Ishikawa (cell line): ENCODE data around the gene SLC11A1.

Experiments
- CEBPB ChIP-seq: IDR thresholded peaks from 2 replicates; pipeline ENCODE4 v1.6.1; 2012
- CREB1 ChIP-seq: IDR thresholded peaks from 2 replicates; pipeline ENCODE4 v1.6.1; 2012; ENCODE audit warnings: low read depth
- EGR1 ChIP-seq: IDR thresholded peaks from 2 replicates; pipeline ENCODE4 v1.6.1; 2012
- EP300 ChIP-seq: IDR thresholded peaks from 2 replicates; pipeline ENCODE4 v1.6.1; 2012; ENCODE audit warnings: borderline replicate concordance
- FOXM1 ChIP-seq: IDR thresholded peaks from 2 replicates; pipeline ENCODE4 v1.6.1; 2012; ENCODE audit warnings: low read depth, borderline replicate concordance
- MAX ChIP-seq: IDR thresholded peaks from 2 replicates; pipeline ENCODE4 v1.6.1; 2012
- NFIC ChIP-seq: IDR thresholded peaks from 2 replicates; pipeline ENCODE4 v1.6.1; 2012
- RAD21 ChIP-seq: IDR thresholded peaks from 2 replicates; pipeline ENCODE4 v1.6.1; 2012; ENCODE audit warnings: low read depth
- REST ChIP-seq: IDR thresholded peaks from 2 replicates; pipeline ENCODE4 v1.6.1; 2012; ENCODE audit warnings: low read depth, mild to moderate bottlenecking
- TAF1 ChIP-seq: IDR thresholded peaks from 2 replicates; pipeline ENCODE4 v1.6.1; 2012; ENCODE audit warnings: low read depth, mild to moderate bottlenecking
- TCF12 ChIP-seq: IDR thresholded peaks from 2 replicates; pipeline ENCODE4 v1.6.1; 2012; ENCODE audit warnings: low read depth
- TEAD4 ChIP-seq: IDR thresholded peaks from 2 replicates; pipeline ENCODE4 v1.6.1; 2012
- USF1 ChIP-seq: IDR thresholded peaks from 2 replicates; pipeline ENCODE4 v1.6.1; 2012
- YY1 ChIP-seq: IDR thresholded peaks from 2 replicates; pipeline ENCODE4 v1.6.1; 2012; ENCODE audit warnings: low read depth
- ZBTB7A ChIP-seq: IDR thresholded peaks from 2 replicates; pipeline ENCODE4 v1.6.1; 2012; ENCODE audit warnings: low read depth

The SLC11A1 gene

GRCh38 chr2:218427741-218428140 lies 45.7 kb downstream of the SLC11A1 start:
- TF ChIP-seq TAF1 (no peak), USF1 (peak; percentile 32; the same call in 1 of the 2 replicates)

GRCh38 chr2:218428846-218429558 lies 46.9 kb downstream of the SLC11A1 start:
- no peak for TF ChIP-seq RAD21
- TF ChIP-seq TCF12: no peak
- TF ChIP-seq FOXM1: no peak
- TF ChIP-seq ZBTB7A: no peak
- TF ChIP-seq NFIC: no peak
- TF ChIP-seq EP300: no peak
- TF ChIP-seq USF1: no peak
- no peak for TF ChIP-seq EGR1
- TF ChIP-seq CEBPB: no peak
- no peak for TF ChIP-seq TAF1
- no peak for TF ChIP-seq TEAD4
- TF ChIP-seq YY1: no peak

- TF ChIP-seq REST (no peak), CREB1 (no peak), TAF1 (no peak)
Observed at GRCh38 chr2:218429911-218430692, 48.0 kb downstream of the SLC11A1 start.

- TF ChIP-seq ZBTB7A: no peak
- TF ChIP-seq YY1: no peak
- no peak for TF ChIP-seq CEBPB
- TF ChIP-seq REST: no peak
Observed at GRCh38 chr2:218430721-218431120, 48.6 kb downstream of the SLC11A1 start.

GRCh38 chr2:218431878-218432277 lies 49.8 kb downstream of the SLC11A1 start:
- TF ChIP-seq ZBTB7A: no peak

GRCh38 chr2:218432676-218433365 lies 50.7 kb downstream of the SLC11A1 start:
- TF ChIP-seq RAD21 (no peak), TAF1 (no peak), YY1 (no peak), TCF12 (no peak), EP300 (no peak), MAX (no peak), TEAD4 (no peak), CEBPB (no peak), USF1 (no peak), FOXM1 (no peak), REST (no peak)
